DMS114 treated with DMSO at 0.1 percent for 48 hours (cell line): Measurements from ENCODE around the gene SLC35B2.

Experiments
- DNase-seq: peaks from one replicate; lab custom pipeline; 2025; ENCODE audit not compliant: unreplicated experiment; lab: John Stamatoyannopoulos, UW

SLC35B2 gene

DNA sequence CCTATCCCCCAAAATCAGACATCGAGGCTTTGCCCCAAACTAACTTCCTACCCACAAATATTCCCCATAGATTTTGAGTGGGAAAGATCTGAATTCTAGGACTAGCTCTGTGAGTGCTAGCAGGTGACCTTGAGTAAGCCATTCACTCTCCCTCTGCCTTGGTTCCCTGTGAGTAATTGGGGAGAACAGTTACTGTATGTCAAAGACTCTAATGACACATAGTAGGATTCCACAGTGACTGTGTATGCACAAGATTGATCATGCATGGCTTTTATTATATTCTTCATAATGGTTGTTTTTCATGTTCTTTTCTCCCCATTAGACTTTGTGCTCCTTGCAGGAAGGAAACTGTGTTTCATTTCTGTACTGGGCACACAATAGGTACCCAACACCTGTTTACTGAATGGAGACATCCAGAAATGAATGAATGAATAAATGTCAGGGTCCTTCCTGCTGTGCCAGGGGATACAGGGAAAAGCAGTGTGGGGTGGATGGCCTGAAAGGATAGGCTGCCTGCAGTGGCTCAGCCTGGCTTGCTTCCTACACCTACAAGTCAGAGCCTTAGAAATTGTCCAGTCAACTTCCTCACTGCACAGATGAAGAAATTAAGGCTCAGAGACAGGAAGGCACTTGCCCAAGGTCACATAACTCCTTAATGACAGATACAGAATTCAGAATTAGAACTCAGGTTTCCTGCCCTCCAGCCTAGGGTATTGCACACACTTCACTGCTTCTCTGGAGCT is 12.0 kb upstream of the SLC35B2 start:
- no peak for DNase-seq

DNA sequence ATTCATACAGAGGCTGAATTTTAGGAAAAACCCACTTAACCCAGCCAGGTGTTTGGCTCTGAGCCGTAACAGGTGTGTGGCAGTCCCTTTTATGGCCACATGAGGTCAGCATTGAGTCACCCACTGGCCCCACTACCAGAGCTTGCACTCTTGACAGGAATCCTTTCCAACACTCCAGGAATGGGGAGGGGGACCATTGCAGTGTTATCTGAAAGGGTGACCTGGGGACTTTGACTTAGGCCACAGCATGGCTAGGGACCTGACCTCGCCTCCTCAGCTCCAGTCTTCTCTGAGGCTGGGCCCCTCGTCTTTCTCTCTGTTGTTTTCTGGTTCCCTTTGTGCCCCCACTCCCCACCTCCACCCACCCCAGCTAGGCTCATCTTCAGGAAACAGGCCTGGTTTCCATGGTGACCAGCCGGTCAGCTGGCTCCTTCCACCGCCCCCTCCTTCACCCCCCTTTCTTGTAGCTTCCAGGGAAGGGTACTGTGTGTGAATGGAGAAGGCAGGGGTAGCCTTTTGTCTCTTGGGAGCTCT is 10.8 kb upstream of the SLC35B2 start:
- DNase-seq: no peak

DNA sequence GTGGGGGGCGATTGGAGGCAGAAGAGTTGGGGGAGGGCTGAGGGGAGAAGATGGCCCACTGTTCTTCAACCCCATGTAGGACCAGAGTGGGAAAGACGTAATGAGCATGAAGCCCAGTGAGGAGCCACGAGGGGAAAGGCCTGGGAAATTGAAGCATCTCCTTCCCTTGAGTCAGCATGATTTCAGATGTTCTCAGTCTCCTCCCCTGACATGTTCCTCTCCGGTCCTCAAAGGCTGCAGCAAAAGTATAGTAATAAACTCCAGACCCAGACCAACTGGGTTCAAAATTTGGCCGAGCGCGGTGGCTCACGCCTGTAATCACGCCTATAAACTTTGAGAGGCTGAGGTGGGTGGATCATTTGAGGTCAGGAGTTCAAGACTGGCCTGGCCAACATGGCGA is 9.9 kb upstream of the SLC35B2 start:
- DNase-seq: no peak

DNA sequence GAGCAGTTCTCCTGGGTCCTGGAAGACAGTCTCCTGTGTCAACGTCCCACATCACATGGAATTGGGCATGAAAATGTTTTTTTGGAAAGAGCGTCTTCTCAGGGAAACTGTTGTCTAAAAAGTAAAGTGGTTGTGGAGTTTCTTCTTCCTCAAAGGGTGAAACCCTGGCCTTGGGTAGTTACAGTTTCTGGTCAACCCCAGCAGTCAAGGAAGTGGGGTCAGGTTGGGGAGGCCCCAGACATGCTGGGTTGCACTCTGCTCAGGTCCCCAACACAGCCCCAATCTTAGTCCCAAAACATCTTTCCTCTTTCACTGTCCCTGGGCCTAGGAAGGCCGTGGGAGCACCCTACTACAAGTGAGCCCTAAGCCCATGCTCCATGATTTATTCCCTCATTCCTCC is 9.0 kb upstream of the SLC35B2 start:
- DNase-seq: no peak

DNA sequence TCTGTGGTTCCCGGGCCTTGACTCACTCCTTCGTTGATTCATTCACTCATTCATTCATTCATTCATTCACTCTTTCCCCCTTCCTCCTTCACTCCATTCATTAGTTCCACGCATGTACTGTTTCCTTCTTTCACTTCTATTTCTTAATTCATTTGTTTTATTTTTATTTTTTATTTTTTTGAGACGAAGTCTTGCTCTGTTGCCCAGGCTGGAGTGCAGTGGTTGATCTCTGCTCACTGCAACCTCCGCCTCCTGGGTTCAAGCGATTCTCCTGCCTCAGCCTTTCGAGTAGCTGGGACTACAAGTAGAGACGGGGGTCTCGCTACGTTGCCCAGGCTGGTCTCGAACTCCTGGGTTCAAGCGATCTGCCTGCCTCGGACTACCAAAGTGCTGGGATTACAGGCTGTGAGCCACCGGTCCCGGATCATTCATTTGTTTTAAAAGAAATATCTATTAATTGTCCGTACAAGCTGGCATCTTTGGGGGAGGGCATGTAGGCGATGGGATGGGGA is 8.4 kb upstream of the SLC35B2 start:
- DNase-seq: no peak

DNA sequence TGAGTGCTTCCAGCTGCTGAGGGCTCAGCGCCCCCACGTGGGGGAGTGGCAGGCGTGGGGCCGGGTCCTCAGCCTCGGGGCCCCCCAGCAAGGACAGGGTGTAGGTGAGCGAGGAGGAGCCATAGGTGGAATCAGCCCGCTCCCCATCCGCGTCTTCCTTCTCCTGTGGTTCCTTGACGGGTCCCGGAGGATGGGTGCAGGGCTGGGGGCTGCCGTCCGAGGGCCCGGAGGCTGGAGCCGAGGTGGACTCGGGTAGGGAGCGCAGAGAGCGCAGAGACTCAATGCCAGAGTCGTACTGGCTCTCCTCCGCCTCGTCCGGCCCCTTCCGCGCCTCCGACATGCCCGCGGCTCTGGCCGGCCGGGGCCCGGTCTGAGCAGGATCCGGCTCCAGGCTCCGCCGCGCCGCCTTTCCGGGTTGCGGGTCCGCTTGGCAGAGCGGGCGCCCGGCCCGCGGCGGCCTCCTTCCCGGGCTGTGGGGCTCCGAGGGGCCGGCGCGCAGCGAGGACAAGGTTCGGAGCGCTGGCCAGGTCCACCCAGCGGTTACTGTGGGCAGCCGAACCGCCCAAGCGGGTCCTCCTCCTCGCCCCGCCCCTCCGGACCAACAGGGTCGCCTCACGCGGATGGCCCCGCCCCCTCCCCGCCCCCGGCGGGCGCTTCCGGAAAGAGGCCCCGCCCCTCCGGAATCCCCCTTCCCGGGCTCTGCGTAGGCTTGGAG is 7.8 kb upstream of the SLC35B2 start, which contains the start of gene NFKBIE:
Gene NFKBIE (minus strand): TSS at position 545 of the 715 bp plus-strand sequence. CDS start 205 bp downstream, at position 340.
- DNase-seq: peak; percentile 76

DNA sequence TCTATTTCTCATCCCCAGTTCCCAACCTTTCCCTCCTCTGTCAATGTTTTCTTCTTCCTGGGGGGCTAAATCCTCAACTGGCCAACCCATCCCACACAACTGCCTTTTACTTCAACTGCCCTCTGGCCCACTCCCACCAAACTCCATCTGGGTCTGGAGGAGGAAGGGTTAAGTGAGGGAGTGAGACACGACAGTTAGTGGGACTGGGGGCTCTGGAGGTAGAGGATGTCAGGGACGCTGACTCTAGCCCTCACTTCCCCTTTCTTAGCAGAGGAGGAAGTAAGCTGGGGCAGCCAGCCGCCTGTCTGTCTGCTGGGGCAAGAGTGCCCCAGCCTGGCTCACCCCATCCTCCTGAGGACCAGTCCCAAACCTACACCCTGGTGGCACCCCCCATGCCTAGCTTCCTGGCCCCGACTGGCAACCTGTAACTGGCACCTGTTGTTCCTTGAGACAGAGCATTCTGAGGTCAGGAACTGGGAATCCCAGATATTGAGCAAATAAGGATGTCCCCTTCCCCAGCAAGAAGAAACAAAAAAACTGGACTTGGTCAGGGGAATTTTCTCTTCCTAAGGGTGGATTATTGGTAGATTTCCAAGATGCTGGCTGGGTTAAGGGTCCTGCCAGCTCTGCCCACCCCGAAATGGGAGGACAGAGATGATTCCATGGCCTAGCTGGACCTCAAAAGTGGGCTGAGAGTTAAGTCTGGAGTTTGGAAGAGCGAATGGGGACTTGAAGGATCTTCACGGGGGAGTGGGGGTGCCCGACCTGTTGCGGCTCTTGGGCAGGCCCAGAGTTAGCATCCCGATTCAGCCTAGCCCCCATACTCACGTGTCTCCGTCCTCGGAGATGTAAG is 7.1 kb upstream of the SLC35B2 start:
- DNase-seq: no peak

DNA sequence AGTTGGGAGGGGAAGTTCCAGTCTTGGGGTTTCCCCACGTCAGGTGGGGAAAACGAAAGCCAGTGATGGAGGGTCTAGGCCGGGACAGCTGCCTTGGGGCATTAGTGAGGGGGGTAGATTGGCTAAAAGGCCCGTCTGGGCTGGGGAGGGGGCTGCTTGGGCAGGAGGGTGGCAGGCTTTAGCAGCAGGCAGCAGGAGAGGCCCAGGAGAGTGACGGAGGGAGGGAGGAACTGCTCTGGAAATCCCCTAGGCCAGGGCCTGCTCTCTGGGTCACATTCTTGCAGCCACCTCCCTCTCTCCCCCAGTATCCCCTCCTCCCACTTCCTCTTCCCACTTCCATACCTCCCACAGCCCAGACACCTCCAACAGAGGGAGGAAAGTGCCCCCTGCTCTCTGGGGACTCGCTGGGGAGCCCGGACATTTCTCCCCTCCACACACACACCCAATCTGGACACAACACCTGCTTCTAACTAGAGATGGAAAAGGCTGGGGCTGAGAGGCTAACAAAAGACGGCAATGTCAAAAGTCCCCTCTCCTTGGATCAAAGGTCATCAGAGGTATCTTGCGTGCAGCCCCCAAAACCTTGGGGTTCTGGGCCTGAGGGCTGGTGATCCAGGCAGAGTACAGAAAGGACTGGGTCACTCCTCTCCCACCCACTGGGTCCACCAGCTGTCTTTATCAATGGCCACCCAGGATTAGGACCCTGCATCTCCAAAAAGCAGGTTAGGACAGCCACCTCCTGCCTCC is 6.2 kb upstream of the SLC35B2 start:
- no peak for DNase-seq

DNA sequence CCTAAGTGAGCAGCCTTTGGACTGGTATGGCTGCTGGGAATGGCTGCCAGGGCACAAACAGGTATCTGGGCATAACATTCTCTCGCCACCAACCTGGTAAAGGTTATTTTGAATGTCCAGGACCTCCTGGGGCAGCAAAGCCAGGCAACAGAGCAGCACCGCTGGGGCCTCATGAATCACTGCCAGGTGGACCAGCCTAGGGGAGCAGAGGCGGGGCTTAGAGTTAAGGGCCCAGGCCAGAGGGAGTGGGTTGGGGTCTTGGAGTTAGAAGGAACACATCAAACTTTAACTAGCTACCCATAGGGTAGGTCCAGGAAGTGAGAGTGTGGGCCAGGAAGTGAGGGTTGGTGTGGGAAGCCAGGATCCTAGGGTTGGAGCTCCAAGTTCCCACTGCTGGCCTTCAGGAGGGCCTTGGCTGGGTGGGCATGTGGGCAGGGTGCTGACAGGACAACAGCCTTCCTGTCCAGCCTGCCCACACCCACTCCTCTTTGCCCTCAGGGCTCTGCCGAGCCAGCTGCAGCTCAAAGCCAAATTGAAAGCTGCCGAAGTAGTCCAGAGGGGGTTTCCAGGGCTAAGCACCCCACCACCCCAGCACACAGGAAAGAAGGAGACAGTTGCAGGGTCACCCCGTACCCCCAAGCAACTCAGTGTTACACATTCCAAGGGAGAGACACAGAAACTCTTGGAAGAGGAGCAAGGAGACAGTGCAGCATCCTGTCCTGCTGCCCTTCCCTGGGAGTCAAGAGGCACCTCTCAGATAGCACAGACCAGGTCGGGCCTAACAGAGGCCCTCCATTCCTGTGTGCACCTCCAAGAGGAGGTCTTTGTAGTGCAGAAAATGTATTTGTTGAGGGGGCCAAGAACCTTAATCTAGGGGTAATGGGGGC is 5.4 kb upstream of the SLC35B2 start:
- DNase-seq: no peak

DNA sequence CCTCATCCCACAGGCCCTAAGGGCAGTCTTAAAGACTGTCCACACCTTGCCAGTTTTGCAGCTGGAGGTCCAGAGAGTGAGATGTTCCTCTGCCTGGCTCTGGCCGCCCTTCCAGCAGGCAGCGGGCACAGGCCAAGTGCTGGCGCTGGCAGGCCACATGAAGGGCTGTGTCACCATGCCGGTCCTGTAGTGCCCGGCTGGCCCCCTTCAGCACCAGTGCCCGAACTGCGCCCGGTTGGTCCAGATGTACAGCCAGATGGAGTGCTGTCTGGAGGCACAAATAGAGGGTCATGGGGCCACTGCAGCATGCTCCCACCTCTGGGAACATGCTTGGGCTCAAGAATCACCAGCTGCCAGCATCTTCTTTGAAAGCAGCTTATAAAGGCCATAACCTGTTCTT is 4.3 kb upstream of the SLC35B2 start:
- no peak for DNase-seq

DNA sequence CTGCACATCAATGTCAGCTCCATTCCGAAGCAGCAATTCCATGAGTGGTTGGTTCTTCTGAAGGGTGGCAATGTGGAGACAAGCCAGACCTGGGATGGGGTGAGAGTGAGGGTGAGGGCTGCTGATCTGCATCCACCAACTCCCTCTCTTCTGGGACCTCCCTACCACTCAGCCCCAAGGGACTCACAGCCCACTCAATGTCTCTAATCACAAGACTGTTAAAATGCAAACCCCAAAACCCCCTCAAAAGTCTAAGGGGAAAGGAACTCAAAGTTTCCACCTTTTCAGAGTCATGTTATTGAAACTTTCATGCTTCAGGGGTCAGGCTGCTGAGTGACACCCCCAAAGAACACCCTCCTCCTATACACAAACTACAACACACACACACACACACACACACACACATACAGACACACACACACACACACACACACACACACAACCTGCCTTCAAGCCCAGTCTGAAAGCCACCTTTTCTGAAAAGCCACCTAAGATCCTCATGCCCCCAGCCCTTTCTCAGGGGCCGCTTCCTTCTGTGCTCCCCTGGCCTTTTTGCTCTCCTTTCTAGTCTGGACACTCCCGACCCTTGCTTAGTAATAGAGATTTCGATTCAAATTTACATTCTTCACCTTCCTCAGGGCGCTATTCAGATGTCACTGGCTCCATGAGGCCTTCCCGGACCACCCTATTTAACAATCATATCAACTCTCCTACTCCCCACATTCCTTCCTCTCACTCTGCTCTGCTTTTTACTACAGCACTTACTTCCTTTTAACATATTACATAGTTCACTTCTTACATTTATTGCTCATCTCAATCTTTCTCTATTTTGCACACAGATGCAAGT is 3.3 kb upstream of the SLC35B2 start:
- DNase-seq: no peak

DNA sequence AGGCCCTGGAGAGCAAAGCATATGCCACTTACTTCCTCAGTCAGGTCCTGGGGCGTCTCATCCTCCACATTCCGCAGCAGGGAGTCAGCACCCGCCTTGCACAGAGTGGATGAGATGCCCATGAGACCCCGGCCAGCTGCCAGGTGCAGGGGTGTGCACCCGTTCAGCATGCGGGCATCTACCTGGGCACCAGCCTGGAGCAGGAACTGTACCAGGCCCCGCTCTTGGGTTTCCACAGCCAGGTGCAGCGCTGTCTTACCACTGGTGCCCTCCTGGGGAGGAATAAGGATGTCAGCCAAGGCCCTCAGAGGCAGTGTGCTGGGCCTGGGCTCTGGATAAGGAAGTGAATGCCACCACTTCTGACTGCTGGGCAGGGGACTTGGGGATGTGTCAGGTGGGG is 2.7 kb upstream of the SLC35B2 start:
- DNase-seq: no peak

DNA sequence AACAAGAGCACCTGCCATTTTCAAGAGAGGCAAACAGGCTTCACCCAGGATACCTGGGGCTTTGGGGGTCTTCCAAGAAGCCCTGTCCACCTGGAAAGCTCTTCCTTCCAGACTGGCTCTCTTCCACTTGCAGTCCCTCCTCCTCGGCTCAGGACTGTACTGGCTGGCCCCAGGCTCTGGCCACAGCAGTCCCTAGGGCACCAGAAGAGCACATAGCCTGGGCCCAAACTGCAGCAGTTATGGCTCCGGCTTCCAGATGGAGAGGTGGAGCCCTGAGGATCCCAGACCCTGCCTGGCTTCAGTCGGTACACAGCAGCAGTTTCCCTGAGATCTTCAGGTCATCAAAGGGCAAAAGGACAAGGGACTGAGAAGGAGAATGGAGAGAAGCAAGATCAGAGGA is 1.6 kb upstream of the SLC35B2 start:
- no peak for DNase-seq

DNA sequence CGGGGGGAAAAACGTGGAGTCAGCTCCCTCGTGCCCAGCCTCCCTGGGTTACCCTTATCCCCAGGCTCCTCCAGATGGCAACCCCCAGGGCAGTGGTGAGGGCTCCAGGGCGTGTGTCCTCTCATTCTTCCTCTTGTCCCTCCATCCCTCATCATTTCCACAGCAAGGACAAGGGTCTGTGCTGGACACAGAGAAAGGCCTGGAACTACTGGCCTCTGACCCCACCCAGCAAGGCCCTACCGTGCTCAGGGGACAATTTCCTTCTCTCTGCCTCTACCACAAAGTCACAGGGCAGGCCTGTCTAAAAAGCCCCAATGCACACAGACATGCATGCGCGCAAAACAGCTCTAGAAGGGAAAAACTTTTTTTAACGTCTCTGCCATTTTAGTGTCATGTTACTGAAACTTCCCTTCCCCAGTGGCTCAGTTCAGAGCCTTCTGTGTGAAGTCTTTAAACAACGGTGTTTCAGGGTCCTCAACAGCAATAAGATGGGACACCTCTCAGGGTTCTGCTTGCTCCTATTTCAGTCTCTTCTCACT is 1.1 kb upstream of the SLC35B2 start:
- no peak for DNase-seq

DNA sequence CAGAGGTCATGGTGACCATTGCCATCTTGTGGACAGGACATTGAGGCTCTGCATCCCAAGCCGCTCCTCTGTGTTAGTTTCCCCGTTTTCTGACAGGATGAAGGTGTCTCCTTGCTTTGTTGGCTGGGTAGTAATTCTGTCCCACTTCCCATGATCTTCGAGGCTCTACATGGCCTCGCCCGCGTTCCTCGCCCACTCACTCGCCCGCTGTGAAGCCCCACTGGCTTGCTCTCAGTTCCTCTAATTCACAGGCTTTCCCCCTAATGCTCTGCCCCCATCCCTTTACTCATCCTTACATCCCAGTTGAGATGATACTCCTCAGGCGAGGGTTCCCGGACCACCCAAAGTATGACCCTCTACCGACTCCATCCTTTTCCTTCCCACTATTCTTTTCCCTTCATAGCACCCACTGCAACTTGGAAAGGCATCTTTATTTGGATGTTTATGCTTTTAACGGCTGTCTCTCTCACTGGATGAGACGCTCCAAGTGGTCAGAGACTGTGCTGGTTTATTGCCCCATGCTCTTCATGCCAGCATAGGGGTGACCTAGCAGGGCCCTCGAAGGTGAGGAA is 511 bp upstream of the SLC35B2 start:
- DNase-seq: no peak

DNA sequence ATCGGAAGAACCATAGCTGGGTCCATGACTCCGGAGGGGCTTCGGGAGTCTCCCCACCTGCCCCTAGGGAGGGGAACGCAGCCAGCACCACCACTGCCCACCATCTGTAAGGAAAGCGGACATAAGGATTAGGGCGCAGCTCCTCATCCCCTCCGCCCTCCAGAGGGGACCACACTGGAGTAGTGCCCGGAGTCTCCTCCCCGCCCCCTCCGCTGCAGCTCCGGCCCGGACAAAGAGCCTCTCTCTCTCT is 628 bp downstream of the SLC35B2 start:
- no peak for DNase-seq

DNA sequence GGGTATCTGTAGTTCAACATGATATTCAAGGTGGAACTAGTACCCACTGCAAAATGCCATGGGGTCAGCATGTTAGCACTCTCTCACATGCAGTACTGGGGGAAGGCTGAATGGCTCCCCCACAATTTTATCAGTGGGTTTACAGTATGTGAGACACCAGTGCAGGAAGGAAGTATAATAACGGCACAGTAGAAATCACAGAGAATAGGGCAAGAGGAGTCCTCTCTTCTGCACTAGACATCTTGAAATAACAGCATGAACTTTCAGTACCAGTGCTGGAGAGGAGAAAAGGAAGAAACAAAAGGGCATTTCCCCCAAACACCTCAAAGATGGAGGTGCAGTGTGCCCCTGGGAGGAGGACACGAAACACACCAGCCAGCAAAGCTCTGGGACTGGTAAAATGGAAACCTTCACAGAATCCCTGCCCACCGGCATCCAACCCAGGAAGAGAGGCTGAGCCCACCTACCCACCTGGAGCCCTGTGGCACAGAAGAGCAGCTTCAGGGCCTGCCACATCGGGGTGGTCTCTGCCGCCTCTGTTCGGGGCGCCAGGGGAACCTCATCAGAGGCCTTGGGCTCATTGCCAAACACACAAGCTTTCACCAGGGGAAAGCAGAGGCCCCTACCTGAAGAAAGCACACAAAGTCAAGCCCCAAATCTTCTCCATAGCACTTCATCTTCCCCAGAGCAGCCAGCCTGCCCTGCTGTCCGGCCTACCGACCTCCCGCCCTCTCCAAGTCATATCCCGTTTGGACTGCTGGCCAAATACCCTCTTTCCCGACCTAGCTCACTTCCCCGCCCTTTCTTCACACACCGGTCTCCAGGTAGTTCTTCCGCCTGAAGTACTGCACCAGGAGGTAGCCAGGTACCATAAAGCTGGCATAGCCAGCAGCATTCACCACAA is 1.2 kb downstream of the SLC35B2 start:
- no peak for DNase-seq
